ENCODE results near the gene GALNT8. TPM values are rescaled to one million over a fixed set of nuclear protein-coding genes. Genes with fewer than 3 reads are reported as not detected.

GALNT8 gene
- total and polyA plus RNA-seq, 9 of the 15 experiments (the other 6 are each of a cell fraction or from before 2014, with no cell fraction given) = 0.11 to 0.23 (median 0.21) TPM; not detected in 6

- DNase-seq (ENCODE audit: extremely low read depth in 1 of 4, low spot score in 3 of 4) = no peak
- H3K9ac ChIP-seq (ENCODE audit: insufficient read depth in 1 of 2, low read depth in 2 of 2, low read length in 2 of 2) = no peak overlapping the region
- H3K9me1 ChIP-seq (ENCODE audit: control insufficient read depth, insufficient read depth, low read length) = no peaks in the 10 kb centered on the region
- H3K27ac ChIP-seq (ENCODE audit: extremely low read depth, low read depth, low read length) = no peak overlapping the region
- intact Hi-C loops (cut with micrococcal nuclease) (no loop called here), in situ Hi-C loops (cut with MboI) (no loop called here)
- H3K79me2 ChIP-seq (ENCODE audit: control insufficient read depth, insufficient read depth, low read length) = no peaks in the 10 kb centered on the region
- no peak for ATAC-seq
- TF ChIP-seq SETDB1 (IDR thresholded peaks at IDR 0.05; ENCODE audit: low read length) (no peak), E2F8 (IDR thresholded peaks at IDR 0.05; ENCODE audit: low read depth, partially characterized antibody) (no peak), ZNF212 (CRISPR knock-in tag; IDR thresholded peaks at IDR 0.05) (no peak), ADNP (tag; IDR thresholded peaks at IDR 0.05) (no peak), HDAC2 (IDR thresholded peaks at IDR 0.05) (no peak), ZNF766 (CRISPR knock-in tag; conservative IDR thresholded peaks at IDR 0.05) (no peak)
- FAIRE-seq = no peak
- no peak overlapping the region for H2AFZ ChIP-seq (ENCODE audit: low read depth, low read length)
- no peaks in the 10 kb centered on the region for H3K4me1 ChIP-seq (replicated peaks in 1 of 2; ENCODE audit: control insufficient read depth in 2 of 2, insufficient read depth in 2 of 2, low read length in 2 of 2)
- H3K9me3 ChIP-seq (replicated peaks; ENCODE audit: control insufficient read depth, insufficient read depth, low read depth, low read length) = no peaks in the 10 kb centered on the region
- H3K27me3 ChIP-seq (ENCODE audit: control insufficient read depth in 2 of 2, insufficient read depth in 2 of 2, low read length in 2 of 2) = no peaks in the 10 kb centered on the region
- H3K36me3 ChIP-seq (ENCODE audit: control insufficient read depth, insufficient read depth, low read length) = no peaks in the 10 kb centered on the region
- H4K20me1 ChIP-seq (replicated peaks; ENCODE audit: control insufficient read depth, insufficient read depth, low read length) = no peaks in the 10 kb centered on the region
- 0% methylated on average over 4 of the region's 4 CpGs for WGBS (ENCODE audit: insufficient coverage, low coverage, missing lambda C conversion rate)
- ChIA-PET CTCF (ENCODE audit: low intra/inter-chr PET ratio) (no interaction called here), POLR2A (no interaction called here)
- H3K4me2 ChIP-seq (ENCODE audit: insufficient read depth, low read length) = no peak overlapping the region
- BruUV-seq (replicated peaks) = no TSS peak
- H3K4me3 ChIP-seq = no peak overlapping the region
These were observed 14.6 kb downstream of the GALNT8 start for GRCh38 chr12:4734625-4735340.

Measured in K562 (cell line).